ENCODE results near the gene JUND.

DNA sequence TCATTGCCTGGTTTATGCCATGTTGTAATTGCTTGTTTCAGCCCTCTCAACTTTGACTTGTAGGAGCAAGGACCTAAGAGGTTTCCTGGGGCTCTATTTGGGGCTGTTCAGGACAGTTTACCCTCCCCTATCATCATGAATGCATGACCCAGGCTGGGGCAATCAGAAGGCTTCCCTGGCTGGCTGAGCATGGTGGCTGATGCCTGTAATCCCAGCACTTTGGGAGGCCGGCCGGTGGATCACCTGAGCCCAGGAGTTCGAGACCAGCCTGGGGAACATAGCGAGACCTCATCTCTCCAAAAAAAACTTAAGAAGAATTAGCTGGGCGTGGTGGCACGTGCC is 47.6 kb upstream of the JUND start:
- TF ChIP-seq, protein P1, sequence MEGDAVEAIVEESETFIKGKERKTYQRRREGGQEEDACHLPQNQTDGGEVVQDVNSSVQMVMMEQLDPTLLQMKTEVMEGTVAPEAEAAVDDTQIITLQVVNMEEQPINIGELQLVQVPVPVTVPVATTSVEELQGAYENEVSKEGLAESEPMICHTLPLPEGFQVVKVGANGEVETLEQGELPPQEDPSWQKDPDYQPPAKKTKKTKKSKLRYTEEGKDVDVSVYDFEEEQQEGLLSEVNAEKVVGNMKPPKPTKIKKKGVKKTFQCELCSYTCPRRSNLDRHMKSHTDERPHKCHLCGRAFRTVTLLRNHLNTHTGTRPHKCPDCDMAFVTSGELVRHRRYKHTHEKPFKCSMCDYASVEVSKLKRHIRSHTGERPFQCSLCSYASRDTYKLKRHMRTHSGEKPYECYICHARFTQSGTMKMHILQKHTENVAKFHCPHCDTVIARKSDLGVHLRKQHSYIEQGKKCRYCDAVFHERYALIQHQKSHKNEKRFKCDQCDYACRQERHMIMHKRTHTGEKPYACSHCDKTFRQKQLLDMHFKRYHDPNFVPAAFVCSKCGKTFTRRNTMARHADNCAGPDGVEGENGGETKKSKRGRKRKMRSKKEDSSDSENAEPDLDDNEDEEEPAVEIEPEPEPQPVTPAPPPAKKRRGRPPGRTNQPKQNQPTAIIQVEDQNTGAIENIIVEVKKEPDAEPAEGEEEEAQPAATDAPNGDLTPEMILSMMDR (conservative IDR thresholded peaks at IDR 0.05; ENCODE audit: low read length) = no peak
- no peak for TF ChIP-seq EZH2phosphoT487 (IDR thresholded peaks at IDR 0.05; ENCODE audit: borderline replicate concordance, low read depth, low read length)

Measured in OCI-LY7 (cell line).